Endothelial cell of umbilical vein (primary cell): ENCODE results near the gene SPSB3. TPM values are rescaled to one million over a fixed set of nuclear protein-coding genes. Genes with fewer than 3 reads are reported as not detected.

Source experiments
- BruUV-seq: library from RNA; stranded (reverse); fragments of 400-500 nt; replicated peaks from 2 replicates; lab custom pipeline; 2021; lab: Mats Ljungman, UMichigan
- CTCF ChIA-PET: fragments of 300-600, 350-600 bp; sonication (Branson Sonifier 250); formaldehyde crosslinking; loops from one replicate; lab custom pipeline; 2021; ENCODE audit warnings: antibody characterized with exemption, inconsistent platforms; lab: Charles Lee
- POLR2A ChIA-PET: fragments of 300-600, 350-600 bp; sonication (Branson Sonifier 250); formaldehyde crosslinking; loops from one replicate; lab custom pipeline; 2021; ENCODE audit warnings: antibody characterized with exemption, inconsistent platforms; lab: Charles Lee
- DNase-seq: peaks from one replicate; pipeline ENCODE4 v3.0.0-alpha.2; 2011; ENCODE audit warnings: low read depth, low spot score
- FAIRE-seq: peaks from 2 replicates; lab custom pipeline; 2011; peaks lifted over from hg19 to GRCh38; lab: Jason Lieb, UNC
- H2AFZ ChIP-seq: 2 replicates; pipeline ENCODE4 v1.6.0; 2012; ENCODE audit warnings: low read depth, low read length, control low read depth, inconsistent platforms
- H3K27ac ChIP-seq: 2 replicates; pipeline ENCODE4 v1.5.1; 2011; ENCODE audit warnings: low read depth, mild to moderate bottlenecking, control low read depth, low read length, moderate library complexity; ENCODE audit not compliant: insufficient read depth
- H3K27me3 ChIP-seq, 2 experiments: 2 replicates each; pipeline versions ENCODE4 v1.6.0 to v1.6.1; 2011; ENCODE audit warnings: low read length in 2 of 2, mixed read lengths in 1 of 2; ENCODE audit not compliant: control insufficient read depth in 2 of 2, insufficient read depth in 2 of 2
- H3K36me3 ChIP-seq, 2 experiments: 2 replicates in 1 of 2; 3 replicates in 1 of 2; pipeline ENCODE4 v1.5.1; 2011; ENCODE audit warnings: low read length in 2 of 2, mild to moderate bottlenecking in 1 of 2, moderate library complexity in 1 of 2; ENCODE audit not compliant: control insufficient read depth in 2 of 2, insufficient read depth in 2 of 2; ENCODE audit errors: extremely low read depth in 1 of 2
- H3K4me1 ChIP-seq: 3 replicates; pipeline ENCODE4 v1.5.1; 2011; ENCODE audit warnings: mild to moderate bottlenecking, low read length; ENCODE audit not compliant: control insufficient read depth, insufficient read depth; ENCODE audit errors: extremely low read depth
- H3K4me2 ChIP-seq: 2 replicates; pipeline ENCODE4 v1.6.1; 2011; ENCODE audit warnings: low read length, control low read depth, mixed read lengths; ENCODE audit not compliant: insufficient read depth
- H3K4me3 ChIP-seq, 3 experiments: fragments of 200-600 bp in 1 of 3; sonication (generic), shearing (Covaris generic) in 1 of 3; replicated peaks in 1 of 3; 2 replicates each; pipeline ENCODE4 v1.5.1; 2011 to 2016; ENCODE audit warnings: control low read depth in 3 of 3, low read length in 3 of 3, mild to moderate bottlenecking in 2 of 3, inconsistent platforms in 1 of 3, low read depth in 1 of 3, moderate library complexity in 1 of 3; ENCODE audit not compliant: insufficient read depth in 1 of 3
- H3K79me2 ChIP-seq: 2 replicates; pipeline ENCODE4 v1.6.0; 2012; ENCODE audit warnings: low read length, inconsistent platforms; ENCODE audit not compliant: control insufficient read depth, insufficient read depth
- H3K9ac ChIP-seq: replicated peaks from 2 replicates; pipeline ENCODE3; 2011; ENCODE audit warnings: low read length, control low read depth; ENCODE audit not compliant: insufficient read depth; ENCODE audit errors: extremely low read depth
- H3K9me1 ChIP-seq: replicated peaks from 3 replicates; pipeline ENCODE4 v1.6.0; 2011; ENCODE audit warnings: mild to moderate bottlenecking, low read length; ENCODE audit not compliant: control insufficient read depth, insufficient read depth; ENCODE audit errors: extremely low read depth
- H3K9me3 ChIP-seq: replicated peaks from 2 replicates; pipeline ENCODE4 v1.5.1; 2012; ENCODE audit warnings: low read length, inconsistent platforms; ENCODE audit not compliant: control insufficient read depth, insufficient read depth
- H4K20me1 ChIP-seq: replicated peaks from 2 replicates; pipeline ENCODE3; 2011; ENCODE audit warnings: mild to moderate bottlenecking, low read length; ENCODE audit not compliant: control insufficient read depth, insufficient read depth; ENCODE audit errors: extremely low read depth
- EZH2 ChIP-seq: IDR thresholded peaks from 2 replicates; pipeline ENCODE4 v1.6.1; 2012; ENCODE audit warnings: borderline replicate concordance, low read depth, mild to moderate bottlenecking, moderate library complexity, low read length, inconsistent platforms; ENCODE audit not compliant: severe bottlenecking
- FOS ChIP-seq: IDR thresholded peaks from 2 replicates; pipeline ENCODE4 v1.6.1; 2011; ENCODE audit warnings: mild to moderate bottlenecking, low read length, moderate library complexity, borderline replicate concordance; ENCODE audit not compliant: insufficient read depth
- GATA2 ChIP-seq: IDR thresholded peaks from 2 replicates; pipeline ENCODE4 v1.7.0; 2011; ENCODE audit warnings: low read depth, mild to moderate bottlenecking, moderate library complexity, mixed read lengths, low read length; ENCODE audit not compliant: insufficient read length, insufficient read depth
- JUN ChIP-seq: IDR thresholded peaks from 2 replicates; pipeline ENCODE4 v1.6.1; 2011; ENCODE audit warnings: borderline replicate concordance, low read depth; ENCODE audit not compliant: insufficient read length, insufficient read depth
- MAX ChIP-seq: IDR thresholded peaks from 2 replicates; pipeline ENCODE4 v1.6.1; 2011; ENCODE audit not compliant: insufficient read depth, insufficient read length
- MYC ChIP-seq: IDR thresholded peaks from one replicate; pipeline ENCODE4 v1.6.1; 2011; ENCODE audit warnings: mild to moderate bottlenecking, low read depth, low read length
- POLR2A ChIP-seq: IDR thresholded peaks from 2 replicates; pipeline ENCODE4 v1.6.1; 2012; ENCODE audit warnings: low read depth, mild to moderate bottlenecking, control low read depth, low read length
- POLR2AphosphoS5 ChIP-seq: IDR thresholded peaks from 2 replicates; pipeline ENCODE4 v1.6.1; 2012; ENCODE audit warnings: low read depth, mild to moderate bottlenecking, control low read depth, low read length, moderate library complexity; ENCODE audit not compliant: insufficient read depth
- dilution Hi-C: fragments of 300-500 bp; cut with MboI; formaldehyde crosslinking; loops from one replicate; pipeline ENCODE4 v1.15.0; 2019; ENCODE audit warnings: low sequenced_read_pairs; ENCODE audit not compliant: extremely low pct_ligation_motif_present
- intact Hi-C: fragments of 100-400 bp; cut with micrococcal nuclease; formaldehyde crosslinking; loops from one replicate; pipeline ENCODE4 v1.10.0; 2022
- polyA plus RNA-seq, 4 experiments: library from polyadenylated mRNA; depleted of rRNA in 3 of 4; stranded (reverse) in 3 of 4; unstranded in 1 of 4; fragments of >200 nt; gene quantifications; 2 replicates each; pipeline versions ENCODE4 v1.2.1 to v1.2.3, GENCODE V29; 2011 to 2012; ENCODE audit warnings: missing spikeins in 1 of 4
- total RNA-seq: library from RNA; stranded (reverse); gene quantifications from 2 replicates; pipeline ENCODE4 v1.2.3, GENCODE V29; 2021
- TF ChIP-seq, protein P1 (sequence below), 2 donors: IDR thresholded peaks; 1 replicate in 1 of 2; 2 replicates in 1 of 2; pipeline ENCODE4 v1.5.1; 2011; ENCODE audit warnings: low read length in 2 of 2, mild to moderate bottlenecking in 2 of 2, moderate library complexity in 2 of 2, control low read depth in 1 of 2, inconsistent platforms in 1 of 2, low read depth in 1 of 2; ENCODE audit not compliant: insufficient read depth in 1 of 2; ENCODE audit errors: extremely low read depth in 1 of 2

SPSB3 gene
- total and polyA plus RNA-seq, 2 donors (not counting 3 experiments of a cell fraction or from before 2014, with no cell fraction given), result 39.0 to 86.2 TPM

- Histone ChIP-seq H3K27ac (no peak overlapping the region), H3K4me1 (no peaks in the 10 kb centered on the region), H4K20me1 (no peaks in the 10 kb centered on the region), H3K36me3 (peaks cover 8 to 43% of the 10 kb centered on the region in 2 experiments), H3K27me3 (no peaks in the 10 kb centered on the region), H3K4me3 (no peak overlapping the region), H3K9me3 (no peaks in the 10 kb centered on the region), H2AFZ (no peak overlapping the region), H3K4me2 (no peak overlapping the region), H3K9me1 (no peaks in the 10 kb centered on the region), H3K79me2 (no peaks in the 10 kb centered on the region), H3K9ac (no peak overlapping the region)
- intact Hi-C loops, result no loop called here
- TF ChIP-seq, protein P1, sequence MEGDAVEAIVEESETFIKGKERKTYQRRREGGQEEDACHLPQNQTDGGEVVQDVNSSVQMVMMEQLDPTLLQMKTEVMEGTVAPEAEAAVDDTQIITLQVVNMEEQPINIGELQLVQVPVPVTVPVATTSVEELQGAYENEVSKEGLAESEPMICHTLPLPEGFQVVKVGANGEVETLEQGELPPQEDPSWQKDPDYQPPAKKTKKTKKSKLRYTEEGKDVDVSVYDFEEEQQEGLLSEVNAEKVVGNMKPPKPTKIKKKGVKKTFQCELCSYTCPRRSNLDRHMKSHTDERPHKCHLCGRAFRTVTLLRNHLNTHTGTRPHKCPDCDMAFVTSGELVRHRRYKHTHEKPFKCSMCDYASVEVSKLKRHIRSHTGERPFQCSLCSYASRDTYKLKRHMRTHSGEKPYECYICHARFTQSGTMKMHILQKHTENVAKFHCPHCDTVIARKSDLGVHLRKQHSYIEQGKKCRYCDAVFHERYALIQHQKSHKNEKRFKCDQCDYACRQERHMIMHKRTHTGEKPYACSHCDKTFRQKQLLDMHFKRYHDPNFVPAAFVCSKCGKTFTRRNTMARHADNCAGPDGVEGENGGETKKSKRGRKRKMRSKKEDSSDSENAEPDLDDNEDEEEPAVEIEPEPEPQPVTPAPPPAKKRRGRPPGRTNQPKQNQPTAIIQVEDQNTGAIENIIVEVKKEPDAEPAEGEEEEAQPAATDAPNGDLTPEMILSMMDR (IDR thresholded peaks at IDR 0.05; ENCODE audit: extremely low read depth in 1 of 2, insufficient read depth in 1 of 2, low read depth in 1 of 2, low read length in 2 of 2), result no peak
- TF ChIP-seq MYC (no peak), JUN (no peak), POLR2AphosphoS5 (no peak), GATA2 (no peak), EZH2 (no peak), FOS (no peak), POLR2A (no peak), MAX (no peak)
- POLR2A ChIA-PET, result no interaction called here
- FAIRE-seq (no peak), DNase-seq (no peak)
- no TSS peak for BruUV-seq
- CTCF ChIA-PET, result interaction anchor here (1.0 kb wide), 1 partner anchor 320 kb away, joined by 4 read pairs; no protein-coding TSS in a partner anchor
- dilution Hi-C loops, result no loop called here
These were observed 32.9 kb downstream of the SPSB3 start for GRCh38 chr16:1749152-1750117.
